ENCODE measurements around the gene LRCH1. TPM values are rescaled to one million over a fixed set of nuclear protein-coding genes. Genes with fewer than 3 reads are reported as not detected.
"Not testable (repeated sequence)": the region's sequence is repeated elsewhere in the genome, so short reads cannot be mapped to it uniquely, and the experiment has no call there.

The LRCH1 gene
- polyA plus RNA-seq, 1 experiment = 8.3 TPM

GRCh38 chr13:46515803-46516202, 37.2 kb upstream of the LRCH1 start:
- no peak for DNase-seq (ENCODE audit: low read depth)
- ChIA-PET POLR2A (no interaction called here), CTCF (no interaction called here)
- no peak for TF ChIP-seq CTCF (IDR thresholded peaks at IDR 0.05; ENCODE audit: insufficient read depth, low read depth, low read length)
- no peak overlapping the region for H3K4me3 ChIP-seq (ENCODE audit: low read depth, low read length)
- no peaks in the 10 kb centered on the region; the same call in 1 of the 2 replicates for H3K27me3 ChIP-seq (ENCODE audit: control insufficient read depth, insufficient read depth, low read length)
- H3K36me3 ChIP-seq (ENCODE audit: control insufficient read depth, insufficient read depth, low read length) = no peaks in the 10 kb centered on the region

GRCh38 chr13:46516599-46517338, 36.2 kb upstream of the LRCH1 start:
- ChIA-PET POLR2A (no interaction called here), CTCF (no interaction called here)
- Histone ChIP-seq H3K27me3 (ENCODE audit: control insufficient read depth, insufficient read depth, low read length) (no peaks in the 10 kb centered on the region; the same call in 1 of the 2 replicates), H3K4me3 (ENCODE audit: low read depth, low read length) (no peak overlapping the region), H3K36me3 (ENCODE audit: control insufficient read depth, insufficient read depth, low read length) (no peaks in the 10 kb centered on the region)
- TF ChIP-seq CTCF (IDR thresholded peaks at IDR 0.05; ENCODE audit: insufficient read depth, low read depth, low read length) = no peak
- DNase-seq (ENCODE audit: low read depth) = no peak

- DNase-seq (ENCODE audit: low read depth); H3K36me3 ChIP-seq (ENCODE audit: control insufficient read depth, insufficient read depth, low read length); H3K27me3 ChIP-seq (ENCODE audit: control insufficient read depth, insufficient read depth, low read length); H3K4me3 ChIP-seq (ENCODE audit: low read depth, low read length); POLR2A ChIA-PET: not testable (repeated sequence)
- CTCF ChIA-PET = interaction anchor here (0.6 kb wide), 1 partner anchor 58 kb away, joined by 3 read pairs; no protein-coding TSS in a partner anchor
These were observed 35.2 kb upstream of the LRCH1 start for GRCh38 chr13:46517748-46518147.

GRCh38 chr13:46519182-46519581, 33.8 kb upstream of the LRCH1 start:
- ChIA-PET CTCF (no interaction called here), POLR2A (no interaction called here)
- no peak for DNase-seq (ENCODE audit: low read depth)
- H3K27me3 ChIP-seq (ENCODE audit: control insufficient read depth, insufficient read depth, low read length) = peaks cover 1% of the 10 kb centered on the region; the same call in 1 of the 2 replicates
- no peak overlapping the region for H3K4me3 ChIP-seq (ENCODE audit: low read depth, low read length)
- no peak for TF ChIP-seq CTCF (IDR thresholded peaks at IDR 0.05; ENCODE audit: insufficient read depth, low read depth, low read length)
- no peaks in the 10 kb centered on the region for H3K36me3 ChIP-seq (ENCODE audit: control insufficient read depth, insufficient read depth, low read length)

GRCh38 chr13:46520166-46520565, 32.8 kb upstream of the LRCH1 start:
- DNase-seq (ENCODE audit: low read depth) = no peak
- POLR2A ChIA-PET = no interaction called here
- CTCF ChIA-PET = interaction anchor here (1.4 kb wide), 1 partner anchor 11 kb away, joined by 3 read pairs; no protein-coding TSS in a partner anchor

More at GRCh38 chr13:46520166-46520565, 32.8 kb upstream of the LRCH1 start:
- TF ChIP-seq CTCF (IDR thresholded peaks at IDR 0.05; ENCODE audit: insufficient read depth, low read depth, low read length) = no peak
- H3K4me3 ChIP-seq (ENCODE audit: low read depth, low read length) = no peak overlapping the region
- no peaks in the 10 kb centered on the region for H3K36me3 ChIP-seq (ENCODE audit: control insufficient read depth, insufficient read depth, low read length)
- peaks cover 1% of the 10 kb centered on the region; the same call in 1 of the 2 replicates for H3K27me3 ChIP-seq (ENCODE audit: control insufficient read depth, insufficient read depth, low read length)

All from BJ (cell line).